GM23338 (cell line): ENCODE data around the gene ARHGAP27. TPM values are rescaled to one million over a fixed set of nuclear protein-coding genes. Genes with fewer than 3 reads are reported as not detected.

Experiments used
- ATAC-seq: fragments of 200-7000 bp; cut with Tn5 transposase; 3 replicates; pipeline ENCODE4 v1.9.1; 2020
- DNase-seq: peaks from one replicate; pipeline ENCODE4 v3.0.0-alpha.2; 2015; ENCODE audit warnings: low spot score
- H2AFZ ChIP-seq: fragments of 200-600 bp; sonication (generic); 2 replicates; pipeline ENCODE4 v1.8.0; 2016; ENCODE audit warnings: antibody characterized with exemption, mild to moderate bottlenecking, moderate library complexity
- H3F3A ChIP-seq: fragments of 200-600 bp; sonication (generic); replicated peaks from 2 replicates; pipeline ENCODE4 v1.8.0; 2017; ENCODE audit warnings: antibody characterized with exemption, mixed run types, low read depth
- H3K27ac ChIP-seq: fragments of 200-600 bp; sonication (generic); 2 replicates; pipeline ENCODE4 v1.6.1; 2016; ENCODE audit warnings: low read depth
- H3K27me3 ChIP-seq: fragments of 200-600 bp; sonication (generic); 2 replicates; pipeline ENCODE4 v1.8.0; 2016; ENCODE audit warnings: mild to moderate bottlenecking, mixed run types, moderate library complexity; ENCODE audit not compliant: insufficient read depth
- H3K36me3 ChIP-seq: fragments of 200-600 bp; sonication (generic); 2 replicates; pipeline ENCODE4 v1.8.0; 2016; ENCODE audit warnings: mild to moderate bottlenecking; ENCODE audit not compliant: insufficient read depth
- H3K4me1 ChIP-seq: fragments of 200-600 bp; sonication (generic); 2 replicates; pipeline ENCODE4 v1.8.0; 2016; ENCODE audit warnings: mild to moderate bottlenecking, moderate library complexity; ENCODE audit not compliant: insufficient read depth
- H3K4me2 ChIP-seq: fragments of 200-600 bp; sonication (generic); 2 replicates; pipeline ENCODE4 v1.7.1; 2017; ENCODE audit warnings: mixed run types
- H3K4me3 ChIP-seq: fragments of 200-600 bp; sonication (generic); 2 replicates; pipeline ENCODE4 v1.6.1; 2016; ENCODE audit warnings: mixed run types
- H3K79me2 ChIP-seq: fragments of 200-600 bp; sonication (generic); replicated peaks from 2 replicates; pipeline ENCODE4 v1.8.0; 2017; ENCODE audit warnings: mild to moderate bottlenecking; ENCODE audit not compliant: insufficient read depth
- H3K9me2 ChIP-seq: fragments of 200-600 bp; sonication (generic); 2 replicates; pipeline ENCODE4 v1.8.0; 2017; ENCODE audit not compliant: insufficient read depth
- H4K20me1 ChIP-seq: fragments of 200-600 bp; sonication (generic); replicated peaks from 2 replicates; pipeline ENCODE4 v1.8.0; 2017; ENCODE audit warnings: mild to moderate bottlenecking; ENCODE audit not compliant: insufficient read depth
- H3K27ac Mint-ChIP-seq: 2 replicates; pipeline ENCODE4 v1.8.0; 2020; ENCODE audit warnings: inconsistent platforms, mild to moderate bottlenecking, moderate library complexity, mixed read lengths
- H3K27me3 Mint-ChIP-seq: 3 replicates; pipeline ENCODE4 v1.8.0; 2022; ENCODE audit warnings: low read depth, mild to moderate bottlenecking, moderate library complexity, mixed read lengths, inconsistent platforms; ENCODE audit not compliant: insufficient read depth, poor library complexity
- H3K36me3 Mint-ChIP-seq: 3 replicates; pipeline ENCODE4 v1.8.0; 2021; ENCODE audit warnings: low read depth, mild to moderate bottlenecking, inconsistent platforms, moderate library complexity, mixed read lengths
- H3K4me1 Mint-ChIP-seq: 3 replicates; pipeline ENCODE4 v1.8.0; 2020; ENCODE audit warnings: mild to moderate bottlenecking, inconsistent platforms, mixed read lengths
- H3K4me3 Mint-ChIP-seq: 3 replicates; pipeline ENCODE4 v1.8.0; 2021; ENCODE audit warnings: moderate library complexity, mild to moderate bottlenecking, inconsistent platforms, mixed read lengths
- H3K9me3 Mint-ChIP-seq: 3 replicates; pipeline ENCODE4 v1.8.0; 2020; ENCODE audit warnings: moderate library complexity, mild to moderate bottlenecking, inconsistent platforms, mixed read lengths
- POLR2AphosphoS5 ChIP-seq: IDR thresholded peaks from 2 replicates; pipeline ENCODE4 v1.6.1; 2016; ENCODE audit warnings: antibody characterized with exemption, low read depth
- polyA plus RNA-seq: library from polyadenylated mRNA; unstranded; fragments of >200 nt; fragmentation: Nextera tagmentation; extraction: Ambion mirVana; gene quantifications from 2 replicates; pipeline ENCODE4 v1.2.1, GENCODE V29; 2016
- total RNA-seq: library from RNA; depleted of rRNA; stranded (reverse); fragments of >200 nt; shearing (Covaris generic); gene quantifications from 2 replicates; pipeline ENCODE4 v1.2.3, GENCODE V29; 2014
- TF ChIP-seq, protein P1 (sequence below): fragments of 250-450 bp; sonication (Bioruptor Pico); IDR thresholded peaks from 2 replicates; pipeline ENCODE4 v1.5.0; 2020; ENCODE audit warnings: mild to moderate bottlenecking, moderate library complexity
- TF ChIP-seq, protein P2 (sequence below): IDR thresholded peaks from one replicate; pipeline ENCODE4 v1.6.1; 2018; ENCODE audit warnings: antibody characterized with exemption; ENCODE audit not compliant: unreplicated experiment

ARHGAP27 gene
- total and polyA plus RNA-seq, 2 experiments from 2014 or later, result 5.9 to 17.7 TPM

DNA sequence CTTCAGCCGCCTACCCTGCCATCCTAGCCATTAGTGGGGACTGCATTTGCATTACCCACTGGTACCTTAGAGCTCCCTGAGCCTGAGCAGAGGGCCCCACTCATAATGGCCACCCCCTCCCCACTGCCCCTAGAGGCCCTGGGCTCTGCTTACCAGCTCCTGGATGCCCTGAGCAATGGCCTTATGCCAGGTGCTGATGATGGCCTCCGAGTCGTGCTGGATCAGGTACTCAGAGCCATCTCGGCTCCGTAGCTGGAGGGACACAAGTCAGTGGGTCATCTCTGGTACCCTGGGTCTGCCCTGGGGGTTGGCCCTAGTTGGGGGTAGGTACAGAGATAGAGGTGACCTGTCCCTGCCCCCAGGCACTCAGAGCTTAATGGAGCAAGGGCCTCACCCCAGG, 34.9 kb downstream of the ARHGAP27 start (continued):
- TF ChIP-seq, protein P1, sequence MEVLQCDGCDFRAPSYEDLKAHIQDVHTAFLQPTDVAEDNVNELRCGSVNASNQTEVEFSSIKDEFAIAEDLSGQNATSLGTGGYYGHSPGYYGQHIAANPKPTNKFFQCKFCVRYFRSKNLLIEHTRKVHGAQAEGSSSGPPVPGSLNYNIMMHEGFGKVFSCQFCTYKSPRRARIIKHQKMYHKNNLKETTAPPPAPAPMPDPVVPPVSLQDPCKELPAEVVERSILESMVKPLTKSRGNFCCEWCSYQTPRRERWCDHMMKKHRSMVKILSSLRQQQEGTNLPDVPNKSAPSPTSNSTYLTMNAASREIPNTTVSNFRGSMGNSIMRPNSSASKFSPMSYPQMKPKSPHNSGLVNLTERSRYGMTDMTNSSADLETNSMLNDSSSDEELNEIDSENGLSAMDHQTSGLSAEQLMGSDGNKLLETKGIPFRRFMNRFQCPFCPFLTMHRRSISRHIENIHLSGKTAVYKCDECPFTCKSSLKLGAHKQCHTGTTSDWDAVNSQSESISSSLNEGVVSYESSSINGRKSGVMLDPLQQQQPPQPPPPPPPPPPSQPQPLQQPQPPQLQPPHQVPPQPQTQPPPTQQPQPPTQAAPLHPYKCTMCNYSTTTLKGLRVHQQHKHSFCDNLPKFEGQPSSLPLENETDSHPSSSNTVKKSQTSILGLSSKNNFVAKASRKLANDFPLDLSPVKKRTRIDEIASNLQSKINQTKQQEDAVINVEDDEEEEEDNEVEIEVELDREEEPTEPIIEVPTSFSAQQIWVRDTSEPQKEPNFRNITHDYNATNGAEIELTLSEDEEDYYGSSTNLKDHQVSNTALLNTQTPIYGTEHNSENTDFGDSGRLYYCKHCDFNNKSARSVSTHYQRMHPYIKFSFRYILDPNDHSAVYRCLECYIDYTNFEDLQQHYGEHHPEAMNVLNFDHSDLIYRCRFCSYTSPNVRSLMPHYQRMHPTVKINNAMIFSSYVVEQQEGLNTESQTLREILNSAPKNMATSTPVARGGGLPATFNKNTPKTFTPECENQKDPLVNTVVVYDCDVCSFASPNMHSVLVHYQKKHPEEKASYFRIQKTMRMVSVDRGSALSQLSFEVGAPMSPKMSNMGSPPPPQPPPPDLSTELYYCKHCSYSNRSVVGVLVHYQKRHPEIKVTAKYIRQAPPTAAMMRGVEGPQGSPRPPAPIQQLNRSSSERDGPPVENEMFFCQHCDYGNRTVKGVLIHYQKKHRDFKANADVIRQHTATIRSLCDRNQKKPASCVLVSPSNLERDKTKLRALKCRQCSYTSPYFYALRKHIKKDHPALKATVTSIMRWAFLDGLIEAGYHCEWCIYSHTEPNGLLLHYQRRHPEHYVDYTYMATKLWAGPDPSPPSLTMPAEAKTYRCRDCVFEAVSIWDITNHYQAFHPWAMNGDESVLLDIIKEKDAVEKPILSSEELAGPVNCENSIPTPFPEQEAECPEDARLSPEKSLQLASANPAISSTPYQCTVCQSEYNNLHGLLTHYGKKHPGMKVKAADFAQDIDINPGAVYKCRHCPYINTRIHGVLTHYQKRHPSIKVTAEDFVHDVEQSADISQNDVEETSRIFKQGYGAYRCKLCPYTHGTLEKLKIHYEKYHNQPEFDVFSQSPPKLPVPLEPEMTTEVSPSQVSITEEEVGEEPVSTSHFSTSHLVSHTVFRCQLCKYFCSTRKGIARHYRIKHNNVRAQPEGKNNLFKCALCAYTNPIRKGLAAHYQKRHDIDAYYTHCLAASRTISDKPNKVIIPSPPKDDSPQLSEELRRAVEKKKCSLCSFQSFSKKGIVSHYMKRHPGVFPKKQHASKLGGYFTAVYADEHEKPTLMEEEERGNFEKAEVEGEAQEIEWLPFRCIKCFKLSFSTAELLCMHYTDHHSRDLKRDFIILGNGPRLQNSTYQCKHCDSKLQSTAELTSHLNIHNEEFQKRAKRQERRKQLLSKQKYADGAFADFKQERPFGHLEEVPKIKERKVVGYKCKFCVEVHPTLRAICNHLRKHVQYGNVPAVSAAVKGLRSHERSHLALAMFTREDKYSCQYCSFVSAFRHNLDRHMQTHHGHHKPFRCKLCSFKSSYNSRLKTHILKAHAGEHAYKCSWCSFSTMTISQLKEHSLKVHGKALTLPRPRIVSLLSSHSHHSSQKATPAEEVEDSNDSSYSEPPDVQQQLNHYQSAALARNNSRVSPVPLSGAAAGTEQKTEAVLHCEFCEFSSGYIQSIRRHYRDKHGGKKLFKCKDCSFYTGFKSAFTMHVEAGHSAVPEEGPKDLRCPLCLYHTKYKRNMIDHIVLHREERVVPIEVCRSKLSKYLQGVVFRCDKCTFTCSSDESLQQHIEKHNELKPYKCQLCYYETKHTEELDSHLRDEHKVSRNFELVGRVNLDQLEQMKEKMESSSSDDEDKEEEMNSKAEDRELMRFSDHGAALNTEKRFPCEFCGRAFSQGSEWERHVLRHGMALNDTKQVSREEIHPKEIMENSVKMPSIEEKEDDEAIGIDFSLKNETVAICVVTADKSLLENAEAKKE (CRISPR knock-in tag), result no peak

DNA sequence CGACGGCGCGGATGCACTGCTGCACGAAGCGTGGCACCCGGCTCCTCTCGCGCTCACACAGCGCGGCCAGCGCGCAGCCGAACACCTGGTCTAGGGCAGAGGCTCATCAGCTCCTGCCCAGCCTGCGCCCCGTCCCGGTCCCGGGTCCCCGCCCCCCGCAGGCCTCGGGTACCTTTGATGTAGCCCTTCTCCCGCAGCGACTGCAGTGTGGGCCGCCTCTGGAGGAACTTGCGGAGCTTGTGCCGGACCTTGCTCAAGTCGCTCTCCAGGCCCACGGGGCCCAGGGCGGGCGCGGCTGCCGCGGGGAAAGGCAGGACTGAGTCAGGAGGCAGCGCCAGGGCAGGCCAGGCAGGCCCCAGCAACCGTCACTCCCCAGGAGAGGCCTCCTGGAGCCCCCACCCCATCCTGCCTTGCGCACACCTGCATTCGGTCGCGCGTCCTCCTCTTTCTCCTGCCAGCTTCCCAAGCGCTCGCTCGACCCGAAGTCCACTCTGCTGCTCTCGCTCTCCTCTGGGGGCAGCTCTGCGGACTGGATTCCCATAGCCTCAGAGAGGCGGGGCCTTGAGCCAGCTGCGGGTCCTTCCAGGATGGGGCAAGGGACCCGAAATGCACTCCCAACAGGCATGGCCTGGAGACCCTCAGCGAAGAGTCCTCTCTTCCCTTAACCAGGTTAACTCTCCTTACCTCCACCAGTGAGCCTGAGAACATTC, 36.0 kb downstream of the ARHGAP27 start:
- Histone ChIP-seq H3K4me1 (peaks cover 6% of the 10 kb centered on the region; the same call in 1 of the 2 replicates), H3K4me2 (no peak overlapping the region), H3K27me3 (no peaks in the 10 kb centered on the region), H4K20me1 (no peaks in the 10 kb centered on the region), H3K9me2 (no peaks in the 10 kb centered on the region), H3K36me3 (no peaks in the 10 kb centered on the region), H3K27ac (no peak overlapping the region), H3K79me2 (no peaks in the 10 kb centered on the region), H3F3A (no peaks in the 10 kb centered on the region), H3K4me3 (no peak overlapping the region), H2AFZ (no peak overlapping the region)
- no peak overlapping the region; the same call in 2 of the 3 replicates for H3K4me3 Mint-ChIP-seq
- no peaks in the 10 kb centered on the region for H3K9me3 Mint-ChIP-seq
- ATAC-seq, result peak; percentile 21
- DNase-seq, result peak; percentile 47
- H3K27me3 Mint-ChIP-seq, result peaks cover 20% of the 10 kb centered on the region
- TF ChIP-seq, protein P2, sequence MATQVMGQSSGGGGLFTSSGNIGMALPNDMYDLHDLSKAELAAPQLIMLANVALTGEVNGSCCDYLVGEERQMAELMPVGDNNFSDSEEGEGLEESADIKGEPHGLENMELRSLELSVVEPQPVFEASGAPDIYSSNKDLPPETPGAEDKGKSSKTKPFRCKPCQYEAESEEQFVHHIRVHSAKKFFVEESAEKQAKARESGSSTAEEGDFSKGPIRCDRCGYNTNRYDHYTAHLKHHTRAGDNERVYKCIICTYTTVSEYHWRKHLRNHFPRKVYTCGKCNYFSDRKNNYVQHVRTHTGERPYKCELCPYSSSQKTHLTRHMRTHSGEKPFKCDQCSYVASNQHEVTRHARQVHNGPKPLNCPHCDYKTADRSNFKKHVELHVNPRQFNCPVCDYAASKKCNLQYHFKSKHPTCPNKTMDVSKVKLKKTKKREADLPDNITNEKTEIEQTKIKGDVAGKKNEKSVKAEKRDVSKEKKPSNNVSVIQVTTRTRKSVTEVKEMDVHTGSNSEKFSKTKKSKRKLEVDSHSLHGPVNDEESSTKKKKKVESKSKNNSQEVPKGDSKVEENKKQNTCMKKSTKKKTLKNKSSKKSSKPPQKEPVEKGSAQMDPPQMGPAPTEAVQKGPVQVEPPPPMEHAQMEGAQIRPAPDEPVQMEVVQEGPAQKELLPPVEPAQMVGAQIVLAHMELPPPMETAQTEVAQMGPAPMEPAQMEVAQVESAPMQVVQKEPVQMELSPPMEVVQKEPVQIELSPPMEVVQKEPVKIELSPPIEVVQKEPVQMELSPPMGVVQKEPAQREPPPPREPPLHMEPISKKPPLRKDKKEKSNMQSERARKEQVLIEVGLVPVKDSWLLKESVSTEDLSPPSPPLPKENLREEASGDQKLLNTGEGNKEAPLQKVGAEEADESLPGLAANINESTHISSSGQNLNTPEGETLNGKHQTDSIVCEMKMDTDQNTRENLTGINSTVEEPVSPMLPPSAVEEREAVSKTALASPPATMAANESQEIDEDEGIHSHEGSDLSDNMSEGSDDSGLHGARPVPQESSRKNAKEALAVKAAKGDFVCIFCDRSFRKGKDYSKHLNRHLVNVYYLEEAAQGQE, result no peak
- no peak for TF ChIP-seq POLR2AphosphoS5
- H3K27ac Mint-ChIP-seq, result no peak overlapping the region
- peaks cover 3% of the 10 kb centered on the region for H3K4me1 Mint-ChIP-seq
- peaks cover 8% of the 10 kb centered on the region; the same call in 2 of the 3 replicates for H3K36me3 Mint-ChIP-seq
